ENCODE measurements around the gene BRD4.

The BRD4 gene

GRCh38 chr19:15316498-15316897 lies 15.8 kb downstream of the BRD4 start:
- no peak for DNase-seq (ENCODE audit: low read depth in 2 of 2, low spot score in 1 of 2)

- DNase-seq (ENCODE audit: low read depth in 2 of 2, low spot score in 1 of 2) = no peak
Measured at GRCh38 chr19:15315101-15315500, 17.2 kb downstream of the BRD4 start.

GRCh38 chr19:15313649-15314279 lies 18.6 kb downstream of the BRD4 start:
- DNase-seq (ENCODE audit: low read depth in 2 of 2, low spot score in 1 of 2) = no peak

- DNase-seq (ENCODE audit: low read depth in 2 of 2, low spot score in 1 of 2) = no peak
Measured at GRCh38 chr19:15307169-15307568, 25.2 kb downstream of the BRD4 start.

- no peak for DNase-seq (ENCODE audit: low read depth in 2 of 2, low spot score in 1 of 2)
Measured at GRCh38 chr19:15305582-15306334, 26.6 kb downstream of the BRD4 start.

- DNase-seq (ENCODE audit: low read depth in 2 of 2, low spot score in 1 of 2) = no peak
Measured at GRCh38 chr19:15304140-15304705, 28.1 kb downstream of the BRD4 start.

GRCh38 chr19:15303105-15303780 lies 29.1 kb downstream of the BRD4 start:
- no peak for DNase-seq (ENCODE audit: low read depth in 2 of 2, low spot score in 1 of 2)

- no peak for DNase-seq (ENCODE audit: low read depth in 2 of 2, low spot score in 1 of 2)
Measured at GRCh38 chr19:15300533-15301197, 31.7 kb downstream of the BRD4 start.

GRCh38 chr19:15299568-15300409 lies 32.5 kb downstream of the BRD4 start:
- DNase-seq (ENCODE audit: low read depth in 2 of 2, low spot score in 1 of 2) = no peak

- no peak for DNase-seq (ENCODE audit: low read depth in 2 of 2, low spot score in 1 of 2)
Measured at GRCh38 chr19:15298847-15299567, 33.3 kb downstream of the BRD4 start.

- DNase-seq (ENCODE audit: low read depth in 2 of 2, low spot score in 1 of 2) = no peak
Measured at GRCh38 chr19:15297416-15298224, 34.7 kb downstream of the BRD4 start.

- DNase-seq (ENCODE audit: low read depth in 2 of 2, low spot score in 1 of 2) = no peak
Measured at GRCh38 chr19:15296841-15297415, 35.4 kb downstream of the BRD4 start.

GRCh38 chr19:15296353-15296752 lies 36.0 kb downstream of the BRD4 start:
- no peak for DNase-seq (ENCODE audit: low read depth in 2 of 2, low spot score in 1 of 2)

- no peak for DNase-seq (ENCODE audit: low read depth in 2 of 2, low spot score in 1 of 2)
Measured at GRCh38 chr19:15294561-15294990, 37.8 kb downstream of the BRD4 start.

- DNase-seq (ENCODE audit: low read depth in 2 of 2, low spot score in 1 of 2) = no peak
Measured at GRCh38 chr19:15293781-15294491, 38.4 kb downstream of the BRD4 start.

GRCh38 chr19:15292847-15293582 lies 39.3 kb downstream of the BRD4 start:
- DNase-seq (ENCODE audit: low read depth in 2 of 2, low spot score in 1 of 2) = no peak

- DNase-seq (ENCODE audit: low read depth in 2 of 2, low spot score in 1 of 2) = no peak
Measured at GRCh38 chr19:15292140-15292539, 40.2 kb downstream of the BRD4 start.
